AML-193 (cell line): ENCODE measurements around the gene TSHZ1.
A peak's percentile ranks its signal among the peaks of the same experiment; 100 is the strongest.

Experiments used
- DNase-seq, 2 experiments: peaks; one replicate each; lab custom pipeline; 2025; lab: John Stamatoyannopoulos, UW

Gene TSHZ1, protein sequence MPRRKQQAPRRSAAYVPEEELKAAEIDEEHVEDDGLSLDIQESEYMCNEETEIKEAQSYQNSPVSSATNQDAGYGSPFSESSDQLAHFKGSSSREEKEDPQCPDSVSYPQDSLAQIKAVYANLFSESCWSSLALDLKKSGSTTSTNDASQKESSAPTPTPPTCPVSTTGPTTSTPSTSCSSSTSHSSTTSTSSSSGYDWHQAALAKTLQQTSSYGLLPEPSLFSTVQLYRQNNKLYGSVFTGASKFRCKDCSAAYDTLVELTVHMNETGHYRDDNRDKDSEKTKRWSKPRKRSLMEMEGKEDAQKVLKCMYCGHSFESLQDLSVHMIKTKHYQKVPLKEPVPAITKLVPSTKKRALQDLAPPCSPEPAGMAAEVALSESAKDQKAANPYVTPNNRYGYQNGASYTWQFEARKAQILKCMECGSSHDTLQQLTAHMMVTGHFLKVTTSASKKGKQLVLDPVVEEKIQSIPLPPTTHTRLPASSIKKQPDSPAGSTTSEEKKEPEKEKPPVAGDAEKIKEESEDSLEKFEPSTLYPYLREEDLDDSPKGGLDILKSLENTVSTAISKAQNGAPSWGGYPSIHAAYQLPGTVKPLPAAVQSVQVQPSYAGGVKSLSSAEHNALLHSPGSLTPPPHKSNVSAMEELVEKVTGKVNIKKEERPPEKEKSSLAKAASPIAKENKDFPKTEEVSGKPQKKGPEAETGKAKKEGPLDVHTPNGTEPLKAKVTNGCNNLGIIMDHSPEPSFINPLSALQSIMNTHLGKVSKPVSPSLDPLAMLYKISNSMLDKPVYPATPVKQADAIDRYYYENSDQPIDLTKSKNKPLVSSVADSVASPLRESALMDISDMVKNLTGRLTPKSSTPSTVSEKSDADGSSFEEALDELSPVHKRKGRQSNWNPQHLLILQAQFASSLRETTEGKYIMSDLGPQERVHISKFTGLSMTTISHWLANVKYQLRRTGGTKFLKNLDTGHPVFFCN (N-terminal part only)

GRCh38 chr18:75210274-75211001, at the start of gene TSHZ1:
Gene TSHZ1 (plus strand): TSS chr18:75210797. CDS start chr18:75211877, 1,080 bp downstream.
- DNase-seq, result peak; percentile 86 to 89

- DNase-seq, result peak; percentile 81 to 82
Observed at GRCh38 chr18:75161256-75162028, 49.2 kb upstream of the TSHZ1 start.

DNA sequence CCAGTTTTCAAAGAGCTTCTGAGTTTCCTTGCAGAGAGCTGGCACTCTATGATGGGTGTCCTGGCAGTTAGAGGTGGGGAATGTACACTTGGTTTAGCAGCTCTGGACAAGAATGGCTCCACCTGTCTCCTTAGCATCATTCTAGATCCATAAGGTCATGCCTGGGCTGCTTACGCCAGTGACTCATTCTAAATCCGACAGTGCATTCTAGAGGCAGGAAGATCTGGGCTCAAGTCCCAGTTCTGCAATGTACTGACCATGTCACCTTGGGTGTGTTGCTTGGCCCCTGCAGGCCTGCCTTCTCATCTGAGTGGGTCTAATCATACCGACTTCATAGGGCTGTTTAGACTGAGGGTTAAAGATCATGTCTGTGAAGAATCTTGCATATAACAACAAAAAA, 48.1 kb upstream of the TSHZ1 start:
- no peak for DNase-seq

DNA sequence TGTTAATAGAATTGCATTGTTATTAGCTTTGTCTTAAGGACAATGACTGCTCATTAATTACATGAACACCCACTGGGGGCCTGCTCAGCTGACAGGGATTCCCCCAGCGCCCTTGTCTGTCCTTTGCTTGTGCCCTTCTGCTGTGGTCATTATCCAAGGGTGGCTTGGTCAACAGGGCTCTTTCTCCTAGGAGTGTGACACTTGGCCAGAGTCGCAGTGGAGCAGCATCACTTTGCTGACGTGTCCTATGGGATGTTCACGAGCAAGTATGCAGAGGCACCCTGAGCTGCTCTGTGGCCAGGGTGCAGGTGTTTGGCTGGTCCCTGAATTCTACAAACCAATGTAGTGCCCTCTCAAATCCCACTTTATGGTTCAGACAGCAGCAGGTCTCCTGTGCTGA, 47.6 kb upstream of the TSHZ1 start:
- DNase-seq, result no peak

- no peak for DNase-seq
Observed at GRCh38 chr18:75163736-75164135, 46.9 kb upstream of the TSHZ1 start.

GRCh38 chr18:75164479-75164878, 46.1 kb upstream of the TSHZ1 start:
- DNase-seq, result no peak

DNA sequence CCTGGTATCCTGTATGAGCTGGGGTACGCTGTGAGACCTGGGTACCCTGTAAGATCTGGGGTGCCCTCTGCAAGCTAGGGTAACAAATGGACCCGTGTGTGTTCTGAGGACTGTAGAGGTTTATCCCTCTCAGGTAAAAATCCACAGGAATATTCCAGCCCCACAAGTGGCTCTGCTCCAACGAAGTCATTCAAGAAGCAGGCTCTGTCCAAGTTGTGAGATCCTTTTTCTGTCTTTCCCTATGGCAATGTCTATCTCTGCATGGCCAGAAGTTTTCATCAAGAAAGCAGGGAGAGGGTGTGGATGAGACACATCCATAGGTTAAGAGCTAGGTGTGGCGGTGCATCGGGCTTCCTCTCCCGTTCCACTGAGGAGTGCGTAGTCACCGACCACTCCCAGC, 44.7 kb upstream of the TSHZ1 start:
- no peak for DNase-seq

GRCh38 chr18:75167137-75167536, 43.5 kb upstream of the TSHZ1 start:
- DNase-seq, result no peak

- no peak for DNase-seq
Observed at GRCh38 chr18:75167759-75168618, 42.6 kb upstream of the TSHZ1 start.

GRCh38 chr18:75168619-75169018, 42.0 kb upstream of the TSHZ1 start:
- DNase-seq, result no peak

DNA sequence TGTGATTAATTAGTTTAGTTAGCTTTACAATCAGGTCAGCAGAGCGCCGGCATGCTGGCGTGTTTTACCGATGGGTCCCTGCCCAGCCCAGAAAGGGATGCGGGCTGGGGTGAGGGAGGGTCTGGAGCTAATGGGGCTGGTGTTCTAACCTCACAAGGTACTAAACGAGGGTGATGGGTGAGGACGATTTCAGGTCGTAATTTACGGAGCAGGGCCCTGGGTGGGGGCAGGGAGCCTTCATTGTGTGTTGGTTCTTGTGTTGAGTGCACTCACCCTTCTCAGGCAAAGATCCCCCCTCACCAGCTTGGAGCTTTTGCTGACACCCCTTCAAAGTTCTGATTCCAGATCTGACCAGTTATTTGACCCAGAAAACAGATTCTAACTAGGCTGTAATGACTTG, 41.2 kb upstream of the TSHZ1 start:
- DNase-seq, result no peak

DNA sequence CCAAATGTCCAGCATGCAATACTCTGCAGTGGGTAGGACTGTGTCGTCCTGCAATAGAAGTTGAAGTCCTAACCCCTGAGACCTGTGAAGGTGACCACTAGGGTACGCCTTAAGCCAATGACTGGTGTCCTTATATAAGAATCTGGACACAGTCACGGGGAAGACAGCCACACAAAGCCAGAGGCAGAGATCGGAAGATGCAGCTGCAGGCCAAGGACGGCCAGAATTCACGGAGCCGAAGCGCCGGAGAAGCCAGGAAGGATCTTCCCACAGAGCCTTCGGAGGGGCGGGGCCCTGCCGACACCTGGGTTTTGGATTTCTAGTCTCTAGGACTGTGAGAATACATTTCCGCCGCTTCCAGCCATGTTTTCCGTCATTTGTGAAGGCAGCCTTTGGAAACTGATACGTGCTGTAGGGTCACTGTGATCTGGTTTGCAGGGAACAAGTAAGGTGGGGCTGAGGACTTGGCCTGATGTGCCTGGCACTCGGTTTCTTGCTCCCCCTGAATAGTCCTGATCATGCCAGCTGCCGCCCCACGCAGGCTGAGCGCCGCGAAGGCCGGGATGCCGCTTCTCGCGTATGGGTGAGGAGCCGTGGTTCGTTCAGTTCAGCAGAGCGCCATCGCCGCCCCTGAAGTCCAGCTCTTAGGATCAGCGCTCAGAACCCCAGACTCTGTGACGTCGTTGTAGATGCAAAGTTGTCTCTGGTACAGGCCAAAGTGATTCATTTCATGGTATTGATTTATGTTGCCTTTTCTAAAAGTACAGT, 40.4 kb upstream of the TSHZ1 start:
- DNase-seq, result no peak

GRCh38 chr18:75170916-75171315, 39.7 kb upstream of the TSHZ1 start:
- no peak for DNase-seq

DNA sequence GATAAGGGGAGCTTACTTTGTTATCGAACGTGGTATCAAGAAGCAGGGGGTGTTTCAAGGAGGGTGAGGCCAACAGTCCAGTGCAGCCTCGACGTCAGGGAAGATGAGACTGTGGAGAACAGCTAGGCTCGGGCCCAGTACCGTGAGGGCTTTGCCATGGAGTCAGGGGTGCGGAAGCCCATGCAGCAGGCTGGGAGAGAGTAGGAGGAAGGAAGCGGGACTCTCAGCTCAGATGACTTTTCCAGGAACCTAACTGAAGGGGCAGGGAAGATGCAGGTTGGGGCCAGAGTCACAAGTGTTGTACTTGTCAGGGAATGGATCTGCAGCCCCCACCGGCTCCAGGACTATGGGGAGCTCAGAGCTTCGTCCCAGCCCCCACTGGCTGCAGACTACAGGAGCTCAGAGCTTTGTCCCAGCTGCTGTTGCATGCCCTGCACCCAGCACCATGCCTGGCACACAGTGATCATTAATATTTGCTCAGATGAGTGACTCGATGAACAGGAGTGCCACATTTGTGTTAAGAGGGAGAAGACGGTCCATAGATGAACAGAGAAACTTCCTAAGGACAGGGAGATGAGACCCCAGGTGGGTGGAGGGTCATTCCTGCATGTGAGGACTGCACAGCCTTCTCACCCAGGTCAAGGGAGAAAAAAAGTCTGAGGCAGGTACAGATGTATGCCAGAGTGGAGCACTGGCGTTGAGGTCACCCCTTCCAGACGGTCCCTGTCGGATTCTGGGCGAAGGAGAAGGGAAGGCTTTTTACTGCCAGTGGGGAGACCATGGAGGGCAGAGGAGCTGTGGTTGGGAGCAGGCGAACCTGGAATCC, 38.1 kb upstream of the TSHZ1 start:
- no peak for DNase-seq

DNA sequence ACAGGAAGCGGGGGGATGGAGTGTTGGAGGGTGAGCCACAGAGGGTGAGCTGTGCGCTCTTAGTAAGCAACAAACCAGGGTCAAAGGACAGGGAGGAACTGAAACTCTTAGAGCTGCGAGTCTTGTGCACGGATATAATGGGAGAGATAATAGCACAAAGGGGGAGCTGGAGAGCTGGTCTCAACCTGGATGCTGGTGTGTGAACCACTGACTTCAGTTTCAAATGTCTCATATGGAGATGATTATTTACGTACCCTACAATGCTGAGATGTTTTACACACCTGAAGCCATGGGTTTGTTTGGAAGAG, 37.5 kb upstream of the TSHZ1 start:
- no peak for DNase-seq

DNA sequence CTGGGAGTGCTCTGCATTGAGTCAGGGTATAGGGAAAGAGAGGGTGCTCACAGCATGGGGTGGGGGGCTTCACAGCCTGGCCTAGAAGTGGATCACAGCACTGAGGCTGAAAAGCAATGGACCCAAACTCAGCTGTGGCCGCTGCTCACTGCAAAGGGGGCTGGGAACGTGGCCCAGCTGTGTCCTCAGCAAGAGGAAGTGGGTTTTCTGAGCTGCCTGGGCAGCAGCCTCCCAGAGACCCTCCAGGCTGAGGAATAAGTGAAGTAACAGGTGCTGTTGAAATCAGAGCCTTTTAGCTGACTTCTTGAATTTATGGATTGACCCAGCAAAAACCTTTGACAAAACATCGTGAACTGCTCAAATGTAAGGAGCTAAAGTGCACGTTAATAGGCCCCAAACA, 36.9 kb upstream of the TSHZ1 start:
- no peak for DNase-seq

- DNase-seq, result no peak
Observed at GRCh38 chr18:75176849-75177248, 33.7 kb upstream of the TSHZ1 start.

GRCh38 chr18:75178376-75178775, 32.2 kb upstream of the TSHZ1 start:
- DNase-seq, result no peak
